Right lobe of liver (tissue), 6 donors: ENCODE measurements around the gene PRRX2. TPM values are rescaled to one million over a fixed set of nuclear protein-coding genes. Genes with fewer than 3 reads are reported as not detected.

Experiments
- ATAC-seq, 4 donors: fragments of 200-7000 bp; cut with Tn5 transposase; one replicate each; pipeline ENCODE4 v1.9.1; 2020; ENCODE audit warnings: mild to moderate bottlenecking in 4 of 4, moderate library complexity in 4 of 4
- DNase-seq, 3 donors: peaks; one replicate each; pipeline ENCODE4 v3.0.0-alpha.2; 2020
- H3K27ac ChIP-seq, 3 donors: fragments of 200-600 bp; one replicate each; pipeline ENCODE4 v1.8.0; 2022
- H3K27me3 ChIP-seq, 2 donors: fragments of 200-600 bp; one replicate each; pipeline ENCODE4 v1.8.0; 2022
- H3K36me3 ChIP-seq, 4 donors: fragments of 200-600 bp; sonication (generic) in 1 of 4; one replicate each; pipeline versions ENCODE4 v1.5.1 to v1.8.0; 2017 to 2022; ENCODE audit warnings: control low read depth in 1 of 4
- H3K4me1 ChIP-seq, 4 donors: fragments of 200-600 bp; sonication (generic) in 1 of 4; one replicate each; pipeline versions ENCODE4 v1.5.1 to v1.8.0; 2017 to 2022; ENCODE audit warnings: control low read depth in 1 of 4
- H3K4me3 ChIP-seq, 3 donors: fragments of 200-600 bp; one replicate each; pipeline ENCODE4 v1.8.0; 2022
- H3K9me3 ChIP-seq, 4 donors: fragments of 200-600 bp; sonication (generic) in 1 of 4; one replicate each; pipeline versions ENCODE4 v1.5.1 to v1.8.0; 2017 to 2022; ENCODE audit warnings: control low read depth in 1 of 4
- POLR2A ChIP-seq: fragments of 450-650 bp; IDR thresholded peaks from one replicate; pipeline ENCODE4 v1.6.1; 2017; ENCODE audit warnings: antibody characterized with exemption, mild to moderate bottlenecking
- WGBS: methylation state at CpG from one replicate; pipeline ENCODE4 v1.1.6; 2018; ENCODE audit warnings: low coverage, low lambda C conversion rate; ENCODE audit not compliant: insufficient coverage; ENCODE audit errors: missing lambda C conversion rate; 5-methylcytosine and 5-hydroxymethylcytosine counted together
- intact Hi-C, 2 donors: fragments of 100-400 bp; cut with DNase I; formaldehyde crosslinking; loops; one replicate each; pipeline versions ENCODE4 v1.11.2 to v1.14.1; 2022
- total RNA-seq, 6 experiments: library from RNA; depleted of rRNA in 2 of 6; stranded (reverse); fragments of >200 nt in 2 of 6; fragmentation: NEBNext Ultra II Directional in 3 of 6; extraction: Animal tissue kit (Norgen Biotek cat#: 25700) in 3 of 6; gene quantifications; one replicate each; pipeline versions ENCODE4 v1.1.0 to v1.2.4, GENCODE V29; 2016 to 2023
- TF ChIP-seq, protein P1 (sequence below), 4 donors: fragments of 200-600 bp in 3 of 4; fragments of 450-650 bp in 1 of 4; IDR thresholded peaks; one replicate each; pipeline versions ENCODE4 v1.5.1 to v1.8.0; 2016 to 2022; ENCODE audit warnings: antibody characterized with exemption in 4 of 4, mild to moderate bottlenecking in 2 of 4
- donor health status: DM: no; HTN: yes; CAD: no.
- donor health status: DM: no; HTN: no; CAD: no.
- donor health status: DM: no; HTN: no; CAD: no.
- donor health status: DM: no; HTN: yes; CAD: no.
- donor health status: DM: no; HTN: yes; CAD: no.

Gene PRRX2
- total RNA-seq, 6 experiments from 2014 or later = not detected

DNA sequence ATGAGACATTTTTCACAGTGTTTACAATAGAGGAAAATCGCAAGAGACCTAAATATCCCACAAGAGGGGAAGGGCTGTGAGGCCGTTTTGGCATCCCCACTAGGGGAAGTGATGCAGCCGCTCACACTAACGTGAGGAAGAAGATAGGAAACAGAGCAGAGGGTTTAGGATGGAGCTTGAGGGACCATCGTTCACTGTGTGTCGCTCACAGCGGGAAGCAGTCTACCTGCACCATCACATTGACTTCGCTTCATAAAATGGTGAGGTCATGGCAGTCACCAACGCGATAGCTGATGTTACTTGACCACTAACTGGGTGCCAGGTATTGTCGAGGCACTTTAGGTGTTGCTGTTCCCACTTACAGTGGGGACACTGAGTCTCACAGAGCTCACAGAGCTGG, 35.6 kb downstream of the PRRX2 start:
- Histone ChIP-seq H3K4me3 (no peak overlapping the region), H3K27ac (no peak overlapping the region), H3K9me3 (no peaks in the 10 kb centered on the region), H3K36me3 (no peaks in the 10 kb centered on the region), H3K4me1 (peaks cover 0 to 9% (median 0%) of the 10 kb centered on the region in 4 donors), H3K27me3 (no peaks in the 10 kb centered on the region)
- intact Hi-C loops = no loop called here
- TF ChIP-seq, protein P1, sequence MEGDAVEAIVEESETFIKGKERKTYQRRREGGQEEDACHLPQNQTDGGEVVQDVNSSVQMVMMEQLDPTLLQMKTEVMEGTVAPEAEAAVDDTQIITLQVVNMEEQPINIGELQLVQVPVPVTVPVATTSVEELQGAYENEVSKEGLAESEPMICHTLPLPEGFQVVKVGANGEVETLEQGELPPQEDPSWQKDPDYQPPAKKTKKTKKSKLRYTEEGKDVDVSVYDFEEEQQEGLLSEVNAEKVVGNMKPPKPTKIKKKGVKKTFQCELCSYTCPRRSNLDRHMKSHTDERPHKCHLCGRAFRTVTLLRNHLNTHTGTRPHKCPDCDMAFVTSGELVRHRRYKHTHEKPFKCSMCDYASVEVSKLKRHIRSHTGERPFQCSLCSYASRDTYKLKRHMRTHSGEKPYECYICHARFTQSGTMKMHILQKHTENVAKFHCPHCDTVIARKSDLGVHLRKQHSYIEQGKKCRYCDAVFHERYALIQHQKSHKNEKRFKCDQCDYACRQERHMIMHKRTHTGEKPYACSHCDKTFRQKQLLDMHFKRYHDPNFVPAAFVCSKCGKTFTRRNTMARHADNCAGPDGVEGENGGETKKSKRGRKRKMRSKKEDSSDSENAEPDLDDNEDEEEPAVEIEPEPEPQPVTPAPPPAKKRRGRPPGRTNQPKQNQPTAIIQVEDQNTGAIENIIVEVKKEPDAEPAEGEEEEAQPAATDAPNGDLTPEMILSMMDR (IDR thresholded peaks at IDR 0.05) = no peak
- TF ChIP-seq POLR2A = no peak
- 42% methylated on average over 6 of the region's 11 CpGs for WGBS
- DNase-seq (no peak), ATAC-seq (no peak)

GRCh38 chr9:129701549-129701948, 36.1 kb downstream of the PRRX2 start:
- no peaks in the 10 kb centered on the region for H3K9me3 ChIP-seq
- no peaks in the 10 kb centered on the region for H3K27me3 ChIP-seq
- 54% methylated on average over 5 of the region's 5 CpGs for WGBS
- H3K4me1 ChIP-seq = peaks cover 0 to 9% (median 0%) of the 10 kb centered on the region in 4 donors
- no peak overlapping the region for H3K27ac ChIP-seq
- ATAC-seq = no peak
- intact Hi-C loops = no loop called here
- TF ChIP-seq POLR2A = no peak
- TF ChIP-seq, protein P1 (IDR thresholded peaks at IDR 0.05) = no peak
- H3K4me3 ChIP-seq = no peak overlapping the region
- H3K36me3 ChIP-seq = no peaks in the 10 kb centered on the region
- DNase-seq = no peak

GRCh38 chr9:129702589-129703520, 37.4 kb downstream of the PRRX2 start:
- Histone ChIP-seq H3K36me3 (no peaks in the 10 kb centered on the region), H3K4me1 (no peaks in the 10 kb centered on the region), H3K9me3 (no peaks in the 10 kb centered on the region), H3K4me3 (no peak overlapping the region), H3K27ac (no peak overlapping the region), H3K27me3 (no peaks in the 10 kb centered on the region)
- no peak for ATAC-seq
- DNase-seq = no peak
- 29% methylated on average over 8 of the region's 19 CpGs for WGBS
- no peak for TF ChIP-seq POLR2A
- TF ChIP-seq, protein P1 (IDR thresholded peaks at IDR 0.05) = no peak
- intact Hi-C loops = no loop called here

DNA sequence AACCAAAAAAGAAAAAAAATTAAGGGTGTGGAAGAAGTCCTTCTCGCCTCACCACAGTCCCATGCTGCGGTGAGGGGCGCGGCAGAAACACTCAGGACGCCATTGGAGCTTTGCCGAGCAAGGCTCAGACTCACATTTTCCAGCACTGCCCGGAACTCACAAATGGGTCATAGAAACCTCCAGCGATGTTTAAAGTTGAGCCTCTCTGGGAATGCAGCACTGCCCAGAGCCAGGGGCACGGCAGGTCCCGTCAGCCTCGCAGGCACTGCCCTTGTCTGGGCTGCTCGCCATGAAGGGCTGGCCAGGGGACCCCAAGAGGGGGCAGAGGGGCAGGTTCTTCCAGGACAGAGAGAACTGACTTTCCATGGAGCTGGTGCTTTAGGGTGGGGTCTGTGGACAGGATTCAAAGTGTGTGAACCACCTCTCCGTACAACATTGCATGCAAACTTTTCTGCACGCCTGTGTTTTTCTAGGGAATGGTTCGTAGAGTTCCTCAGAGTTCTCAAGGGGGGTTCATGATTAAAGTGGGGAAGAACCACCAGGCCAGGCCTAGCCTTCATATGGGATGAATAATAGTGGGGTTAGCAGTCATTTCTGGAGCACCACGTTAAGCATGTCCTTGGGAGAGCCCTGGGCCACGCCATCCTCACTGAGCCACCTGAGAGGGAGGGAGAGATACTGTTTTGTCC, 38.4 kb downstream of the PRRX2 start:
- intact Hi-C loops = no loop called here
- Histone ChIP-seq H3K36me3 (no peaks in the 10 kb centered on the region), H3K9me3 (no peaks in the 10 kb centered on the region), H3K4me1 (no peaks in the 10 kb centered on the region), H3K27ac (no peak overlapping the region), H3K4me3 (no peak overlapping the region), H3K27me3 (no peaks in the 10 kb centered on the region)
- peak in 1 of 4 donors; percentile 22 for ATAC-seq
- no peak for DNase-seq
- no peak for TF ChIP-seq POLR2A
- TF ChIP-seq, protein P1 (IDR thresholded peaks at IDR 0.05) = no peak
- WGBS = 59% methylated on average over 9 of the region's 17 CpGs
